H1 (cell line): ENCODE data around the gene STEAP4.

Experiments
- CBX8 ChIP-seq: fragments of 300-800, 300-1000 bp; sonication (generic); IDR thresholded peaks from 2 replicates; pipeline ENCODE4 v1.7.1; 2016; ENCODE audit warnings: low read depth, low read length, borderline replicate concordance
- EZH2 ChIP-seq: fragments of 200-600 bp; sonication (generic); IDR thresholded peaks from 2 replicates; pipeline ENCODE4 v1.7.1; 2012; ENCODE audit warnings: low read depth, mild to moderate bottlenecking, moderate library complexity, low read length, inconsistent platforms; ENCODE audit not compliant: severe bottlenecking
- GABPA ChIP-seq: IDR thresholded peaks from 2 replicates; pipeline ENCODE4 v1.6.1; 2011; ENCODE audit warnings: mild to moderate bottlenecking, low read length, moderate library complexity, borderline replicate concordance; ENCODE audit not compliant: insufficient read depth
- PHF8 ChIP-seq: fragments of 200-600 bp; sonication (generic); conservative IDR thresholded peaks from 2 replicates; pipeline ENCODE4 v1.7.1; 2012; ENCODE audit warnings: low read depth, mild to moderate bottlenecking, inconsistent platforms, low read length, moderate library complexity
- POLR2A ChIP-seq, 2 experiments: IDR thresholded peaks; 1 replicate in 1 of 2; 2 replicates in 1 of 2; pipeline ENCODE4 v1.6.1; 2011; ENCODE audit warnings: low read depth in 2 of 2, low read length in 2 of 2, mild to moderate bottlenecking in 2 of 2; ENCODE audit errors: control extremely low read depth in 1 of 2
- POLR2AphosphoS5 ChIP-seq: IDR thresholded peaks from 2 replicates; pipeline ENCODE4 v1.6.1; 2011; ENCODE audit warnings: low read depth, low read length
- RFX5 ChIP-seq: IDR thresholded peaks from 2 replicates; pipeline ENCODE4 v1.6.1; 2011; ENCODE audit warnings: low read depth, low read length, improper control_type of control experiment, borderline replicate concordance
- SP2 ChIP-seq: IDR thresholded peaks from 2 replicates; pipeline ENCODE4 v1.6.1; 2012; ENCODE audit warnings: mild to moderate bottlenecking, low read length, inconsistent platforms
- SUZ12 ChIP-seq: fragments of 200-600 bp; sonication (generic); IDR thresholded peaks from 2 replicates; pipeline ENCODE4 v1.6.1; 2012; ENCODE audit warnings: mild to moderate bottlenecking, inconsistent platforms, low read length, moderate library complexity, mixed read lengths
- TAF1 ChIP-seq: IDR thresholded peaks from 2 replicates; pipeline ENCODE4 v1.6.1; 2011; ENCODE audit warnings: mild to moderate bottlenecking, low read depth, low read length
- TAF7 ChIP-seq: optimal IDR thresholded peaks from 2 replicates; pipeline ENCODE3; 2011; ENCODE audit warnings: low read depth, mild to moderate bottlenecking, inconsistent platforms, low read length, moderate library complexity, borderline replicate concordance
- ZNF274 ChIP-seq: IDR thresholded peaks from 2 replicates; pipeline ENCODE4 v1.7.0; 2012; ENCODE audit warnings: low read length, borderline replicate concordance; ENCODE audit errors: extremely low read depth
- TF ChIP-seq, protein P1 (sequence below), 3 experiments: IDR thresholded peaks; 1 replicate in 2 of 3; 2 replicates in 1 of 3; pipeline versions ENCODE4 v1.5.1 to v1.6.1; 2011; ENCODE audit warnings: low read length in 3 of 3, mild to moderate bottlenecking in 3 of 3, inconsistent platforms in 2 of 3, low read depth in 1 of 3, moderate library complexity in 1 of 3; ENCODE audit not compliant: insufficient read depth in 1 of 3; ENCODE audit errors: control extremely low read depth in 1 of 3

DNA sequence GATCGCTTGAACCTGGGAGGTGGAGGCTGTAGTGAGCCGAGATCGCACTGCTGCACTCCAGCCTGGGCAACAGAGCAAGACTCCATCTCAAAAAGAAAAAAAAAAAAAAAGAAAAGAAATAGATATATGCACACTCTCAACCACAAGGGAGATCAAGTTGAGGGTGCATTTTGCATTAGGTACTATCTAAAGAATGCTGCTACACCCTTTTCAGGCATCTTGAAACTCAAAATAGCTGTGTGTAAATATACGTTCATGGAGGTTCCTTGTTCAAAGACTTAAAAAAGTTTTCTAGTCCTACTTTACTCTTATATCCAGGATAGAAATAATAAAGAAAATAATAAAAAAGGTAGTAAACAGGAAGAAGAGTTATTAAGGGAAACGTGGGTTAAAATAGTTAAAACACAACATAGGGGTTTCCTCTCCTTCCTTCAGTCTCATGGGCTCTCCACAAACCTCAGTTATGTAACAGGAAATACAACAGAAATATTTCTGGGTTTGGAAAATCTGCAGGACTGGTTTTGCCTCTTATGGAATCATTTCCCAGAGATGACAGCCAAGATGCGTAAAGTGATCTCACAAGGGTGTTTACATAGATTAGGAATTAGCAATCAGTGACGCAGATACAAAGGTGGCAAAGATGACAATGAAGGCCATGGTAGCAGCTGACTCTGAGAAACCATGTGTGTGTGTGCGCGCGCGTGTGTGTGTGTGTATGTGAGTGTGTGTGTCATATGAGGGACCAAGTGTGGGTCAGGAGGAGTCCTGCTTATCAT is 15.1 kb downstream of the STEAP4 start:
- TF ChIP-seq POLR2A (IDR thresholded peaks at IDR 0.05; ENCODE audit: control extremely low read depth in 1 of 2, low read depth in 2 of 2, low read length in 2 of 2) (no peak), CBX8 (no peak), PHF8 (no peak), TAF7 (no peak), POLR2AphosphoS5 (no peak), TAF1 (no peak), EZH2 (no peak), RFX5 (no peak), SP2 (no peak), GABPA (no peak), ZNF274 (no peak), SUZ12 (no peak)
- TF ChIP-seq, protein P1, sequence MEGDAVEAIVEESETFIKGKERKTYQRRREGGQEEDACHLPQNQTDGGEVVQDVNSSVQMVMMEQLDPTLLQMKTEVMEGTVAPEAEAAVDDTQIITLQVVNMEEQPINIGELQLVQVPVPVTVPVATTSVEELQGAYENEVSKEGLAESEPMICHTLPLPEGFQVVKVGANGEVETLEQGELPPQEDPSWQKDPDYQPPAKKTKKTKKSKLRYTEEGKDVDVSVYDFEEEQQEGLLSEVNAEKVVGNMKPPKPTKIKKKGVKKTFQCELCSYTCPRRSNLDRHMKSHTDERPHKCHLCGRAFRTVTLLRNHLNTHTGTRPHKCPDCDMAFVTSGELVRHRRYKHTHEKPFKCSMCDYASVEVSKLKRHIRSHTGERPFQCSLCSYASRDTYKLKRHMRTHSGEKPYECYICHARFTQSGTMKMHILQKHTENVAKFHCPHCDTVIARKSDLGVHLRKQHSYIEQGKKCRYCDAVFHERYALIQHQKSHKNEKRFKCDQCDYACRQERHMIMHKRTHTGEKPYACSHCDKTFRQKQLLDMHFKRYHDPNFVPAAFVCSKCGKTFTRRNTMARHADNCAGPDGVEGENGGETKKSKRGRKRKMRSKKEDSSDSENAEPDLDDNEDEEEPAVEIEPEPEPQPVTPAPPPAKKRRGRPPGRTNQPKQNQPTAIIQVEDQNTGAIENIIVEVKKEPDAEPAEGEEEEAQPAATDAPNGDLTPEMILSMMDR (IDR thresholded peaks at IDR 0.05; ENCODE audit: control extremely low read depth in 1 of 3, insufficient read depth in 1 of 3, low read depth in 1 of 3, low read length in 3 of 3), result no peak
